Smooth muscle cell (in vitro differentiated cells): ENCODE measurements around the gene TADA3. TPM values are rescaled to one million over a fixed set of nuclear protein-coding genes. Genes with fewer than 3 reads are reported as not detected.

ENCODE experiments used
- DNase-seq: peaks from one replicate; lab custom pipeline; 2025; ENCODE audit not compliant: unreplicated experiment; lab: John Stamatoyannopoulos, UW
- H2AFZ ChIP-seq: fragments of 200-600 bp; sonication (generic); 2 replicates; pipeline ENCODE4 v1.6.0; 2016; ENCODE audit warnings: antibody characterized with exemption, low read depth, mild to moderate bottlenecking
- H3F3A ChIP-seq: fragments of 200-600 bp; sonication (generic); 2 replicates; pipeline ENCODE4 v1.6.0; 2017; ENCODE audit warnings: antibody characterized with exemption, low read depth
- H3K27ac ChIP-seq: fragments of 200-600 bp; sonication (generic); 2 replicates; pipeline ENCODE4 v1.5.1; 2016; ENCODE audit warnings: low read depth, mild to moderate bottlenecking
- H3K27me3 ChIP-seq: fragments of 200-600 bp; sonication (generic); 2 replicates; pipeline ENCODE4 v1.6.1; 2016; ENCODE audit warnings: low read depth, mild to moderate bottlenecking
- H3K36me3 ChIP-seq: fragments of 200-600 bp; sonication (generic); 2 replicates; pipeline ENCODE4 v1.5.1; 2016; ENCODE audit warnings: low read depth
- H3K4me1 ChIP-seq: fragments of 200-600 bp; sonication (generic); 2 replicates; pipeline ENCODE4 v1.5.1; 2016; ENCODE audit warnings: low read depth
- H3K4me2 ChIP-seq: fragments of 200-600 bp; sonication (generic); 2 replicates; pipeline ENCODE4 v1.6.0; 2016; ENCODE audit warnings: mild to moderate bottlenecking
- H3K4me3 ChIP-seq: fragments of 200-600 bp; sonication (generic); 2 replicates; pipeline ENCODE4 v1.5.1; 2016; ENCODE audit warnings: mild to moderate bottlenecking
- H3K79me2 ChIP-seq: fragments of 200-600 bp; sonication (generic); 2 replicates; pipeline ENCODE4 v1.6.0; 2016; ENCODE audit warnings: low read depth, mild to moderate bottlenecking
- H3K9ac ChIP-seq: fragments of 200-600 bp; sonication (generic); 2 replicates; pipeline ENCODE4 v1.6.0; 2016; ENCODE audit warnings: low read depth
- H3K9me3 ChIP-seq: fragments of 200-600 bp; sonication (generic); replicated peaks from 2 replicates; pipeline ENCODE4 v1.5.1; 2016; ENCODE audit warnings: low read depth
- H4K20me1 ChIP-seq: fragments of 200-600 bp; sonication (generic); 2 replicates; pipeline ENCODE4 v1.6.0; 2016; ENCODE audit warnings: low read depth
- CTCF ChIP-seq: fragments of 200-600 bp; sonication (generic); IDR thresholded peaks from 2 replicates; pipeline ENCODE4 v1.5.1; 2017; ENCODE audit warnings: borderline replicate concordance, mild to moderate bottlenecking, antibody characterized with exemption; ENCODE audit not compliant: insufficient read depth, poor library complexity, severe bottlenecking
- WGBS: methylation state at CpG from one replicate; pipeline ENCODE4 v1.1.7; 2016; ENCODE audit warnings: low lambda C conversion rate; 5-methylcytosine and 5-hydroxymethylcytosine counted together
- polyA plus RNA-seq: library from polyadenylated mRNA; unstranded; fragments of >200 nt; fragmentation: Nextera tagmentation; extraction: Ambion mirVana; gene quantifications from 2 replicates; pipeline ENCODE4 v1.2.1, GENCODE V29; 2016
- total RNA-seq: library from RNA; depleted of rRNA; stranded (reverse); fragments of >200 nt; gene quantifications from 2 replicates; pipeline ENCODE4 v1.2.3, GENCODE V29; 2014

Gene TADA3
- total and polyA plus RNA-seq, 2 experiments from 2014 or later = 51.8 to 79.6 TPM

- no peak overlapping the region for H3K27ac ChIP-seq
- no peak overlapping the region for H2AFZ ChIP-seq
- peaks cover 4% of the 10 kb centered on the region for H3K4me1 ChIP-seq
- H3K9me3 ChIP-seq = no peaks in the 10 kb centered on the region
- whole genome bisulfite sequencing = 86% methylated on average over 7 of the region's 7 CpGs
- H3F3A ChIP-seq = no peaks in the 10 kb centered on the region
- H3K27me3 ChIP-seq = no peaks in the 10 kb centered on the region
- H3K9ac ChIP-seq = no peak overlapping the region
- DNase-seq = no peak
- H3K4me3 ChIP-seq = no peak overlapping the region
- H3K36me3 ChIP-seq = no peaks in the 10 kb centered on the region
- H3K4me2 ChIP-seq = no peak overlapping the region
- H4K20me1 ChIP-seq = no peaks in the 10 kb centered on the region
- TF ChIP-seq CTCF = no peak
- no peaks in the 10 kb centered on the region for H3K79me2 ChIP-seq
Observed at GRCh38 chr3:9767418-9767817, 24.9 kb downstream of the TADA3 start.

- H3K4me2 ChIP-seq = no peak overlapping the region
- DNase-seq = no peak
- H3K36me3 ChIP-seq = no peaks in the 10 kb centered on the region
- no peak overlapping the region for H3K9ac ChIP-seq
- no peaks in the 10 kb centered on the region for H4K20me1 ChIP-seq
- no peaks in the 10 kb centered on the region for H3K27me3 ChIP-seq
- no peak overlapping the region for H3K4me3 ChIP-seq
- H3K27ac ChIP-seq = no peak overlapping the region
- H2AFZ ChIP-seq = no peak overlapping the region
- H3F3A ChIP-seq = no peaks in the 10 kb centered on the region
- no peaks in the 10 kb centered on the region for H3K9me3 ChIP-seq
- H3K79me2 ChIP-seq = no peaks in the 10 kb centered on the region
- no peak for TF ChIP-seq CTCF
- 87% methylated on average over 4 of the region's 4 CpGs for WGBS
- peaks cover 4% of the 10 kb centered on the region for H3K4me1 ChIP-seq
Observed at GRCh38 chr3:9765865-9766264, 26.4 kb downstream of the TADA3 start.

- no peaks in the 10 kb centered on the region for H3K36me3 ChIP-seq
- peaks cover 4% of the 10 kb centered on the region for H3K4me1 ChIP-seq
- no peak overlapping the region for H3K4me2 ChIP-seq
- TF ChIP-seq CTCF = no peak
- no peak overlapping the region for H3K4me3 ChIP-seq
- 95% methylated on average over 8 of the region's 8 CpGs for WGBS
- H4K20me1 ChIP-seq = no peaks in the 10 kb centered on the region
- no peak for DNase-seq
- H3F3A ChIP-seq = no peaks in the 10 kb centered on the region
- no peaks in the 10 kb centered on the region for H3K79me2 ChIP-seq
- no peak overlapping the region for H3K27ac ChIP-seq
- H3K9me3 ChIP-seq = no peaks in the 10 kb centered on the region
- no peak overlapping the region for H3K9ac ChIP-seq
- no peak overlapping the region for H2AFZ ChIP-seq
- no peaks in the 10 kb centered on the region for H3K27me3 ChIP-seq
Observed at GRCh38 chr3:9762871-9763270, 29.4 kb downstream of the TADA3 start.

GRCh38 chr3:9761919-9762318 is 30.4 kb downstream of the TADA3 start:
- H3K9ac ChIP-seq = no peak overlapping the region
- no peak overlapping the region for H3K4me3 ChIP-seq
- no peaks in the 10 kb centered on the region for H3K27me3 ChIP-seq
- H3K4me1 ChIP-seq = peaks cover 4% of the 10 kb centered on the region
- H3K9me3 ChIP-seq = no peaks in the 10 kb centered on the region
- no peak overlapping the region for H2AFZ ChIP-seq
- H3K27ac ChIP-seq = no peak overlapping the region
- no peak overlapping the region for H3K4me2 ChIP-seq
- no peak for TF ChIP-seq CTCF
- H3K36me3 ChIP-seq = no peaks in the 10 kb centered on the region
- H3K79me2 ChIP-seq = no peaks in the 10 kb centered on the region
- H3F3A ChIP-seq = no peaks in the 10 kb centered on the region
- H4K20me1 ChIP-seq = no peaks in the 10 kb centered on the region
- WGBS = 95% methylated on average over 5 of the region's 5 CpGs
- DNase-seq = no peak
